Measurements from ENCODE around the gene PRICKLE1. TPM values are rescaled to one million over a fixed set of nuclear protein-coding genes. Genes with fewer than 3 reads are reported as not detected.

PRICKLE1 gene
- total and polyA plus RNA-seq, 2 of the 4 experiments (the other 2 are of a cell fraction) = 21.3 to 21.7 TPM

GRCh38 chr12:42511656-42512055 lies 77.9 kb downstream of the PRICKLE1 start:
- no peak overlapping the region for H3K9ac ChIP-seq (ENCODE audit: low read depth, low read length)
- H4K8ac ChIP-seq (ENCODE audit: low read depth in 2 of 2, low read length in 2 of 2) = no peak overlapping the region
- H2BK20ac ChIP-seq (ENCODE audit: low read depth, low read length) = no peak overlapping the region
- H3K23ac ChIP-seq (ENCODE audit: low read depth, low read length) = no peak overlapping the region
- H3K4ac ChIP-seq (ENCODE audit: low read depth, low read length) = no peak overlapping the region
- intact Hi-C loops (cut with micrococcal nuclease) (no loop called here), in situ Hi-C loops (cut with MboI; ENCODE audit: low sequenced_read_pairs) (no loop called here), dilution Hi-C loops (cut with HindIII; ENCODE audit: low sequenced_read_pairs, unreplicated experiment) (no loop called here)
- H3K4me1 ChIP-seq (ENCODE audit: control insufficient read depth, insufficient read depth, low read length) = no peaks in the 10 kb centered on the region
- no peaks in the 10 kb centered on the region for H4K20me1 ChIP-seq (ENCODE audit: insufficient read depth, low read length)
- TF ChIP-seq USF2 (IDR thresholded peaks at IDR 0.05; ENCODE audit: low read depth, low read length) (no peak), MAFK (IDR thresholded peaks at IDR 0.05; ENCODE audit: low read depth, low read length) (no peak)
- POLR2A ChIA-PET (ENCODE audit: unreplicated experiment) = no interaction called here
- no peaks in the 10 kb centered on the region; a peak in 1 of 4 replicates for H3K79me1 ChIP-seq (ENCODE audit: low read depth in 1 of 2, low read length in 2 of 2)
- CTCF ChIA-PET = no interaction called here
- no TSS peak for BruUV-seq (replicated peaks)
- H4K5ac ChIP-seq (ENCODE audit: low read depth, low read length) = no peak overlapping the region
- no peaks in the 10 kb centered on the region for H3K27me3 ChIP-seq (ENCODE audit: control insufficient read depth, insufficient read depth, low read length)
- no peak overlapping the region for H3K18ac ChIP-seq (ENCODE audit: low read depth, low read length)
- H3K27ac ChIP-seq (ENCODE audit: insufficient read depth, low read length) = no peak overlapping the region
- no peak overlapping the region for H4K91ac ChIP-seq (ENCODE audit: insufficient read depth, low read depth, low read length)
- DNase-seq (no peak), ATAC-seq (ENCODE audit: low read depth) (no peak)
- no peak overlapping the region for H3K56ac ChIP-seq (ENCODE audit: extremely low read depth, insufficient read depth, low read length)
- no peak overlapping the region for H2AK9ac ChIP-seq (replicated peaks; ENCODE audit: low read depth, low read length, poor library complexity)
- no peak overlapping the region for H3K4me2 ChIP-seq (ENCODE audit: low read depth, low read length)
- no peak overlapping the region for H2AK5ac ChIP-seq (ENCODE audit: low read depth, low read length)
- no peak overlapping the region for H2BK5ac ChIP-seq (ENCODE audit: low read depth, low read length, poor library complexity, severe bottlenecking)
- H2AFZ ChIP-seq (replicated peaks; ENCODE audit: low read length, poor library complexity) = no peak overlapping the region
- no peak overlapping the region for H3K4me3 ChIP-seq (ENCODE audit: insufficient read depth, low read depth, low read length)
- no peak overlapping the region for H2BK120ac ChIP-seq (ENCODE audit: low read depth, low read length)
- H3K9me3 ChIP-seq (ENCODE audit: control insufficient read depth, insufficient read depth, low read length) = peaks cover 2% of the 10 kb centered on the region
- no peak overlapping the region for H2BK15ac ChIP-seq (ENCODE audit: low read depth, low read length)
- no peak overlapping the region for H3K14ac ChIP-seq (replicated peaks; ENCODE audit: low read depth, low read length)
- no peaks in the 10 kb centered on the region for H3K9me1 ChIP-seq (ENCODE audit: insufficient read depth, low read length)
- 86% methylated on average over 1 of the region's 1 CpG; no CpG with 5 or more reads in 1 of the 2 experiments for WGBS, 2 experiments (ENCODE audit: extremely low coverage in 2 of 2, insufficient read length in 1 of 2)
- no peaks in the 10 kb centered on the region for H3K36me3 ChIP-seq (ENCODE audit: control insufficient read depth, insufficient read depth, low read length)
